Spleen (tissue), 11 donors: Measurements from ENCODE around the gene CABLES1. TPM values are rescaled to one million over a fixed set of nuclear protein-coding genes. Genes with fewer than 3 reads are reported as not detected.

Source experiments
- DNase-seq: peaks from one replicate; pipeline ENCODE4 v3.0.0-alpha.2; 2020
- H3K27ac ChIP-seq, 8 donors: fragments of 200-600 bp; sonication (generic) in 7 of 8; 1 replicate in 4 of 8; 2 replicates in 4 of 8; pipeline versions ENCODE4 v1.5.0 to v1.8.0; 2016 to 2021; ENCODE audit warnings: inconsistent platforms in 4 of 8, mild to moderate bottlenecking in 4 of 8, moderate library complexity in 1 of 8
- H3K27me3 ChIP-seq, 7 donors: fragments of 200-600 bp; sonication (generic) in 6 of 7; replicated peaks in 1 of 7; 1 replicate in 4 of 7; 2 replicates in 3 of 7; pipeline versions ENCODE4 v1.5.0 to v1.8.0; 2016 to 2021; ENCODE audit warnings: inconsistent platforms in 3 of 7, mild to moderate bottlenecking in 1 of 7
- H3K36me3 ChIP-seq, 6 donors: fragments of 200-600 bp; sonication (generic) in 5 of 6; 1 replicate in 4 of 6; 2 replicates in 2 of 6; pipeline versions ENCODE4 v1.5.0 to v1.8.0; 2016 to 2021; ENCODE audit warnings: inconsistent platforms in 2 of 6
- H3K4me1 ChIP-seq, 6 donors: fragments of 200-600 bp; sonication (generic) in 5 of 6; 1 replicate in 3 of 6; 2 replicates in 3 of 6; pipeline versions ENCODE4 v1.5.0 to v1.8.0; 2016 to 2021; ENCODE audit warnings: inconsistent platforms in 3 of 6
- H3K4me3 ChIP-seq, 8 donors: fragments of 200-600 bp; sonication (generic) in 7 of 8; 1 replicate in 4 of 8; 2 replicates in 4 of 8; pipeline versions ENCODE4 v1.5.0 to v1.8.0; 2016 to 2021; ENCODE audit warnings: inconsistent platforms in 4 of 8, mild to moderate bottlenecking in 4 of 8, moderate library complexity in 2 of 8
- H3K9me3 ChIP-seq, 8 donors: fragments of 200-600 bp; sonication (generic) in 7 of 8; 1 replicate in 4 of 8; 2 replicates in 4 of 8; pipeline versions ENCODE4 v1.5.0 to v1.8.0; 2016 to 2021; ENCODE audit warnings: inconsistent platforms in 4 of 8
- POLR2A ChIP-seq, 3 donors: fragments of 450-650 bp; IDR thresholded peaks; one replicate each; pipeline ENCODE4 v1.5.1; 2017; ENCODE audit warnings: antibody characterized with exemption in 3 of 3, mild to moderate bottlenecking in 1 of 3
- POLR2AphosphoS5 ChIP-seq, 3 donors: sonication (generic); formaldehyde crosslinking; IDR thresholded peaks; one replicate each; pipeline ENCODE4 v1.5.1; 2017; ENCODE audit warnings: antibody characterized with exemption in 3 of 3
- WGBS, 5 donors: extraction: QIAGEN DNeasy Blood & Tissue Kit in 3 of 5; methylation state at CpG; one replicate each; pipeline versions ENCODE4 v1.1.5 to v1.1.7; 2013 to 2018; 5-methylcytosine and 5-hydroxymethylcytosine counted together
- intact Hi-C: fragments of 100-400 bp; cut with DNase I; formaldehyde crosslinking; loops from one replicate; pipeline ENCODE4 v1.15.0; 2023; ENCODE audit warnings: low total_unique reads
- polyA plus RNA-seq, 3 donors: library from polyadenylated mRNA; stranded (reverse); fragments of 200-250 nt; gene quantifications; one replicate each; pipeline ENCODE4 v1.2.1, GENCODE V29; 2013
- total RNA-seq, 7 donors: library from RNA; depleted of rRNA in 3 of 7; stranded (reverse); fragments of >200 nt in 3 of 7; fragmentation: NEBNext Ultra II Directional in 4 of 7; extraction: Animal tissue kit (Norgen Biotek cat#: 25700) in 4 of 7; gene quantifications; one replicate each; pipeline versions ENCODE4 v1.1.0 to v1.2.1, GENCODE V29; 2016 to 2021
- TF ChIP-seq, protein P1 (sequence below), 11 experiments: fragments of 200-600 bp in 7 of 11; fragments of 450-650 bp in 4 of 11; sonication (generic) in 4 of 11; IDR thresholded peaks in 8 of 11; conservative IDR thresholded peaks in 3 of 11; 1 replicate in 7 of 11; 2 replicates in 4 of 11; pipeline versions ENCODE4 v1.4.0 to v1.8.0; 2016 to 2021; ENCODE audit warnings: antibody characterized with exemption in 11 of 11, inconsistent platforms in 4 of 11, mild to moderate bottlenecking in 1 of 11
- donor health status: healthy with polysubstance abuse.
- donor health status: DM: no; HTN: no; CAD: no; lungs with moderate emphysema.
- donor health status: DM: no; HTN: no; CAD: no.
- donor health status: Bipolar disorder and iron deficiency.
- donor health status: healthy.
- donor health status: DM: no; HTN: no; CAD: no.
- donor health status: DM: yes; HTN: yes; CAD: no.

The CABLES1 gene
- total and polyA plus RNA-seq, 10 donors = 1.7 to 18.7 (median 6.0) TPM

- Histone ChIP-seq H3K36me3 (no peaks in the 10 kb centered on the region), H3K4me3 (no peak overlapping the region), H3K27me3 (no peaks in the 10 kb centered on the region), H3K27ac (no peak overlapping the region), H3K4me1 (peaks cover 0 to 5% (median 0%) of the 10 kb centered on the region in 6 donors), H3K9me3 (no peaks in the 10 kb centered on the region)
- TF ChIP-seq POLR2A (IDR thresholded peaks at IDR 0.05) (no peak), POLR2AphosphoS5 (IDR thresholded peaks at IDR 0.05) (no peak)
- TF ChIP-seq, protein P1, sequence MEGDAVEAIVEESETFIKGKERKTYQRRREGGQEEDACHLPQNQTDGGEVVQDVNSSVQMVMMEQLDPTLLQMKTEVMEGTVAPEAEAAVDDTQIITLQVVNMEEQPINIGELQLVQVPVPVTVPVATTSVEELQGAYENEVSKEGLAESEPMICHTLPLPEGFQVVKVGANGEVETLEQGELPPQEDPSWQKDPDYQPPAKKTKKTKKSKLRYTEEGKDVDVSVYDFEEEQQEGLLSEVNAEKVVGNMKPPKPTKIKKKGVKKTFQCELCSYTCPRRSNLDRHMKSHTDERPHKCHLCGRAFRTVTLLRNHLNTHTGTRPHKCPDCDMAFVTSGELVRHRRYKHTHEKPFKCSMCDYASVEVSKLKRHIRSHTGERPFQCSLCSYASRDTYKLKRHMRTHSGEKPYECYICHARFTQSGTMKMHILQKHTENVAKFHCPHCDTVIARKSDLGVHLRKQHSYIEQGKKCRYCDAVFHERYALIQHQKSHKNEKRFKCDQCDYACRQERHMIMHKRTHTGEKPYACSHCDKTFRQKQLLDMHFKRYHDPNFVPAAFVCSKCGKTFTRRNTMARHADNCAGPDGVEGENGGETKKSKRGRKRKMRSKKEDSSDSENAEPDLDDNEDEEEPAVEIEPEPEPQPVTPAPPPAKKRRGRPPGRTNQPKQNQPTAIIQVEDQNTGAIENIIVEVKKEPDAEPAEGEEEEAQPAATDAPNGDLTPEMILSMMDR (IDR thresholded peaks at IDR 0.05 in 8 of 11, conservative IDR thresholded peaks at IDR 0.05 in 3 of 11) = no peak
- WGBS, 5 donors = 68 to 90% (median 85%) methylated on average over 8 of the region's 8 CpGs
- peak; percentile 4 for DNase-seq
- intact Hi-C loops = no loop called here
Observed at GRCh38 chr18:23183411-23184150, 48.3 kb downstream of the CABLES1 start.

DNA sequence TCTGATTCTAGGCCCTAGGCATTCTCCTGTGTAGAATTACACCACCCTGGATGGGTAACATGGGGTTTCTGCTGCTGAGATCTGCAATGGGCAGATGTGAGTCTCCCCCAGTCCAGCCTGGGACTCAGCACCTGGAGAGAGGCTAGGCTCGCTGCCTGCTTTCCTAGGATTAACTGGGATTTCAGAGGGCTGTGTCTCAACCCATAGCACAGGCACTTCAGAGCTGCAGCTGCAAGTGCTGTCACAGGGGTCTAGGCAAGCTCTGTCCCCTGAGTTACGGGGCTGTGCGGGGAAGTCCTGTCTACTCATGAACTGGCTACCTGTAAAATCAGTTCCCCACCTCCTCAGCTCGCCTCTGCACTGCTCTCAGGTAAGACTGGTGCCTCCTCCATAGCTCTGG, 51.5 kb downstream of the CABLES1 start:
- intact Hi-C loops = no loop called here

GRCh38 chr18:23188068-23188760, 52.9 kb downstream of the CABLES1 start:
- Histone ChIP-seq H3K27ac (no peak overlapping the region), H3K27me3 (no peaks in the 10 kb centered on the region), H3K9me3 (no peaks in the 10 kb centered on the region), H3K4me1 (peaks cover 3 to 13% (median 9%) of the 10 kb centered on the region in 6 donors), H3K36me3 (no peaks in the 10 kb centered on the region), H3K4me3 (no peak overlapping the region)
- WGBS, 5 donors = 86 to 92% (median 91%) methylated on average over 6 of the region's 6 CpGs
- peak; percentile 33 for DNase-seq
- TF ChIP-seq POLR2AphosphoS5 (IDR thresholded peaks at IDR 0.05) (no peak), POLR2A (IDR thresholded peaks at IDR 0.05) (no peak)
- TF ChIP-seq, protein P1 (IDR thresholded peaks at IDR 0.05 in 8 of 11, conservative IDR thresholded peaks at IDR 0.05 in 3 of 11) = no peak
- intact Hi-C loops = no loop called here

More for the DNA sequence above, 51.5 kb downstream of the CABLES1 start:
- DNase-seq = peak; percentile 53
- Histone ChIP-seq H3K27me3 (no peaks in the 10 kb centered on the region), H3K4me3 (no peak overlapping the region), H3K9me3 (no peaks in the 10 kb centered on the region), H3K4me1 (peaks cover 0 to 1% (median 0%) of the 10 kb centered on the region in 6 donors), H3K27ac (no peak overlapping the region), H3K36me3 (no peaks in the 10 kb centered on the region)
- TF ChIP-seq, protein P1 (IDR thresholded peaks at IDR 0.05 in 8 of 11, conservative IDR thresholded peaks at IDR 0.05 in 3 of 11) = no peak
- TF ChIP-seq POLR2AphosphoS5 (IDR thresholded peaks at IDR 0.05) (no peak), POLR2A (IDR thresholded peaks at IDR 0.05) (no peak)
- WGBS, 5 donors = 94 to 96% (median 95%) methylated on average over 4 of the region's 4 CpGs

DNA sequence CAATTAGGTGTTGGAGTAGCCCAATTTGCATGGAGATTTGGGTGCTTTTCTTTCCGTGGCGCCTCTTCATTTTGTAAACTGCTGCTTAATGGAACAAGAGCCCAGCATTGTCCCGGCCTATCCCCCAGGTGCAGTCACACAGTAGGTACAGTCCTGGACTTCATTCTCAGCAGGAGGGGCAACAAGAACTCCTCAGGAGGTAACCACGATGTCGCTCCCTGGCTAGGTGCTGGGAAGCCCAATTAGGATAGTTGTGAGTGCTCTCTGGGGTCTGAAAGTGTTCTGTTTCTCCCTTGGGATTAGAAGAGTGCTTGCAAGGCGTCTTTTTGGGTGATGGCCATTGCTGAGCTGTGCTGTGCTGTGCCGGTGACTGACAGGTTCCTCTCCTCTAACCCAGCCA, 53.8 kb downstream of the CABLES1 start:
- H3K36me3 ChIP-seq = no peaks in the 10 kb centered on the region
- no peak for DNase-seq
- H3K4me1 ChIP-seq = peaks cover 3 to 13% (median 9%) of the 10 kb centered on the region in 6 donors
- no peaks in the 10 kb centered on the region for H3K27me3 ChIP-seq
- H3K4me3 ChIP-seq = no peak overlapping the region
- intact Hi-C loops = no loop called here
- no peak overlapping the region for H3K27ac ChIP-seq
- H3K9me3 ChIP-seq = no peaks in the 10 kb centered on the region
- WGBS, 5 donors = 93 to 95% (median 93%) methylated on average over 7 of the region's 7 CpGs
- no peak for TF ChIP-seq POLR2A (IDR thresholded peaks at IDR 0.05)
- TF ChIP-seq, protein P1 (IDR thresholded peaks at IDR 0.05 in 8 of 11, conservative IDR thresholded peaks at IDR 0.05 in 3 of 11) = no peak
- no peak for TF ChIP-seq POLR2AphosphoS5 (IDR thresholded peaks at IDR 0.05)
